Measurements from ENCODE around the gene GSTM5. TPM values are rescaled to one million over a fixed set of nuclear protein-coding genes. Genes with fewer than 3 reads are reported as not detected.
"Not testable (repeated sequence)": the region's sequence is repeated elsewhere in the genome, so short reads cannot be mapped to it uniquely, and the experiment has no call there.

Gene GSTM5
- total RNA-seq, result 10 to 100 TPM in 1 of 2 donors, 1 to 10 TPM in 1; 4.2 to 12.3 TPM

DNA sequence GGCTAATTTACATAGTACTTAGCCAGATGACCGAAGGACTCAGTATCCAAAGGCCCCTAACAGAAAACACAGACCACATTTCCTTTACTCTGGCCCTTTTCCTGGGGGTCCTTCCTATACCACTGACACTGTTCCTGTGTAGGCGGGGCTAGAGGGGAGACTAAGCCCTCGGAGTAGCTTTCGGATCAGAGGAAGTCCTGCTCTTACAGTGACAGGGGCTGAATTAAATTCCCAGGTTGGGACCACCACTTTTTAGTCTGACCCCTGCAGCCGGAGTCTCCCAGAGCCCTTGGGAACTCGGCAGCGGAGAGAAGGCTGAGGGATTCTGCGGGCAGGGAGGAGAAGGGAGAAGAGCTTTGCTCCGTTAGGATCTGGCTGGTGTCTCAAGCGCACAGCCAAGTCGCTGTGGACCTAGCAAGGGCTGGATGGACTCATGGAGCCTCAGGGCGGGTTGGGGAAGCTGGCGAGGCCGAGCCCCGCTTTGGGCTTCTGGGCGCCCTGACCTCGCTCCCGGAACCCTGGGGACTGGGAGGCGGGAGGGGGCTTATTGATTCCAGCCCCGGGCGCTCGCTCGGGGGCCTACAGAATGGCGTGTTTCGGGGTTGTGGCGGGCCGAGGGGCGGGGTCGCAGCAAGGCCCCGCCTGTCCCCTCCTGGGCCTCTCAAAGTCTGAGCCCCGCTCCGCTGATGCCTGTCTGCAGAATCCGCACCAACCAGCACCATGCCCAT lies at the start of gene GSTM5:
TSS of gene GSTM5 (plus strand) at position 659 of the 728 bp plus-strand sequence. CDS start at position 721, 62 bp downstream.
- H3K4me1 ChIP-seq (replicated peaks); H3K36me3 ChIP-seq; DNase-seq (ENCODE audit: low spot score); H3K27ac ChIP-seq; H3K9me3 ChIP-seq; intact Hi-C loops (cut with DNase I); H3K27me3 ChIP-seq (replicated peaks; ENCODE audit: insufficient read depth): not testable (repeated sequence)
- peak within 1 kb of the TSS; percentile 19 to 21 for H3K4me3 ChIP-seq
- 39% methylated on average over 31 of the region's 33 CpGs for WGBS

DNA sequence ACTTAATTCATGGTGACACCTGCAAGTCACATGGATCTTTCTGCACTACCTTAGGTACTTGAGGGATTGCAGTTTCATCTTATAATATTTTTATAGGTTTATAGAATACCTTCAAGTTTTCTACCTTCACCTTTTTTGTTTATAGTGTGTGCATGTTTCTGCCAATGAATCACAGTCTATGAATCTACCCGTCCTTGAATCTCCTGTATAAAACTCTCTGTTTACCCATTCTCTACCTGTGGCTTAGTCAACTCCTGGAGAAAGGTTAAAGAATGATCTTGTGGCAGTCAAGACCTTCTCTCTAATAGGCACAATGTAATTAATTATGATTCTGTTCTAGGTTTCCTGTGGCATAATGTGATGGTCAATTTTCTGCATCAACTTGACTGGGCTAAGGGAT lies 47.4 kb upstream of the GSTM5 start:
- Histone ChIP-seq H3K36me3 (peaks cover 0 to 4% of the 10 kb centered on the region in 2 donors), H3K9me3 (no peaks in the 10 kb centered on the region), H3K27ac (no peak overlapping the region), H3K27me3 (replicated peaks; ENCODE audit: insufficient read depth) (no peaks in the 10 kb centered on the region), H3K4me3 (no peak overlapping the region), H3K4me1 (replicated peaks) (no peaks in the 10 kb centered on the region)
- no peak for DNase-seq (ENCODE audit: low spot score)
- 27% methylated on average over 1 of the region's 1 CpG for WGBS
- TF ChIP-seq POLR2A (IDR thresholded peaks at IDR 0.05) (no peak), POLR2AphosphoS5 (IDR thresholded peaks at IDR 0.05) (no peak)
- TF ChIP-seq, protein P1, sequence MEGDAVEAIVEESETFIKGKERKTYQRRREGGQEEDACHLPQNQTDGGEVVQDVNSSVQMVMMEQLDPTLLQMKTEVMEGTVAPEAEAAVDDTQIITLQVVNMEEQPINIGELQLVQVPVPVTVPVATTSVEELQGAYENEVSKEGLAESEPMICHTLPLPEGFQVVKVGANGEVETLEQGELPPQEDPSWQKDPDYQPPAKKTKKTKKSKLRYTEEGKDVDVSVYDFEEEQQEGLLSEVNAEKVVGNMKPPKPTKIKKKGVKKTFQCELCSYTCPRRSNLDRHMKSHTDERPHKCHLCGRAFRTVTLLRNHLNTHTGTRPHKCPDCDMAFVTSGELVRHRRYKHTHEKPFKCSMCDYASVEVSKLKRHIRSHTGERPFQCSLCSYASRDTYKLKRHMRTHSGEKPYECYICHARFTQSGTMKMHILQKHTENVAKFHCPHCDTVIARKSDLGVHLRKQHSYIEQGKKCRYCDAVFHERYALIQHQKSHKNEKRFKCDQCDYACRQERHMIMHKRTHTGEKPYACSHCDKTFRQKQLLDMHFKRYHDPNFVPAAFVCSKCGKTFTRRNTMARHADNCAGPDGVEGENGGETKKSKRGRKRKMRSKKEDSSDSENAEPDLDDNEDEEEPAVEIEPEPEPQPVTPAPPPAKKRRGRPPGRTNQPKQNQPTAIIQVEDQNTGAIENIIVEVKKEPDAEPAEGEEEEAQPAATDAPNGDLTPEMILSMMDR (IDR thresholded peaks at IDR 0.05), result no peak
- intact Hi-C loops (cut with DNase I), result loop anchor here (5.0 kb wide), 1 partner anchor 108 kb away; no protein-coding TSS in a partner anchor

DNA sequence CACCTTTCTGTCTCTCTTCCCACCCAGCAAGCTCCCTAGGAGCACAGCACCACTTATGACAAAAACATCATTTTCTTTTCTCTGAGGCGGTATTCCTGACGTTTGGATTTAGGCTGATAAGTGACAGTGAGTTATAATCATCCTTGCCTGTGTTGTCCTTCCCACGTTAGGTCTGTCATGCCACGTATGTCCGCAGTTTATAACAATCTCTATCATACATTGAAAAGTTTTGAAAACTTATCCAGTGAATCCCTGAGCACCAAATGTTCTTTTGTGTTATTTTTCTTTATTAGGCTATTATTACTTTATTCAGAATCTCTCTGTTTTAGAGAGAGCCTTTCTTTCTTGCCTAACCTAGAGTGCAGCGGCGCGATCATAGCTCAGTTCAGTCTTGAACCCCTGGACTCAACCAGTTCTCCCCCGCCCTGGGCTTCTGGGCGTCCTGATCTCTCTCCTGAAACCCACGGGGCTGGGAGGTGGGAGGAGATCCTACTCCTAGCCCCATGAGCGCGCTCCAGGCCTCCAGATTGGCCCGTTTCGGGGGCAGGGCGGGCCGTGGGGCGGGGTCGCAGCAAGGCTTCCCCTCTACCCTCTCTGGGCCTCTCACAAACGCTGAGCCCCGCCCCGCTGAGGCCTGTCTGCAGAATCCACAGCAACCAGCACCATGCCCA lies 44.5 kb upstream of the GSTM5 start, which contains the start of gene GSTM2:
TSS of gene GSTM2 (plus strand) at position 606 of the 671 bp plus-strand sequence. CDS start at position 665, 59 bp downstream.
- Histone ChIP-seq H3K4me3 (peak within 1 kb of the TSS; percentile 45 to 47), H3K9me3 (no peaks in the 10 kb centered on the region), H3K27me3 (replicated peaks; ENCODE audit: insufficient read depth) (no peaks in the 10 kb centered on the region), H3K27ac (peak within 1 kb of the TSS; percentile 6 to 43), H3K36me3 (no peaks in the 10 kb centered on the region), H3K4me1 (replicated peaks) (no peaks in the 10 kb centered on the region)
- 7% methylated on average over 22 of the region's 22 CpGs for WGBS
- intact Hi-C loops (cut with DNase I), result loop anchor here (2.0 to 5.0 kb wide), 2 partner anchors 71 to 105 kb away; no protein-coding TSS in a partner anchor
- TF ChIP-seq, protein P1 (IDR thresholded peaks at IDR 0.05), result no peak
- peak; percentile 25 for TF ChIP-seq POLR2A (IDR thresholded peaks at IDR 0.05)
- TF ChIP-seq POLR2AphosphoS5 (IDR thresholded peaks at IDR 0.05), result peak; percentile 72
- peak; percentile 86 for DNase-seq (ENCODE audit: low spot score)

DNA sequence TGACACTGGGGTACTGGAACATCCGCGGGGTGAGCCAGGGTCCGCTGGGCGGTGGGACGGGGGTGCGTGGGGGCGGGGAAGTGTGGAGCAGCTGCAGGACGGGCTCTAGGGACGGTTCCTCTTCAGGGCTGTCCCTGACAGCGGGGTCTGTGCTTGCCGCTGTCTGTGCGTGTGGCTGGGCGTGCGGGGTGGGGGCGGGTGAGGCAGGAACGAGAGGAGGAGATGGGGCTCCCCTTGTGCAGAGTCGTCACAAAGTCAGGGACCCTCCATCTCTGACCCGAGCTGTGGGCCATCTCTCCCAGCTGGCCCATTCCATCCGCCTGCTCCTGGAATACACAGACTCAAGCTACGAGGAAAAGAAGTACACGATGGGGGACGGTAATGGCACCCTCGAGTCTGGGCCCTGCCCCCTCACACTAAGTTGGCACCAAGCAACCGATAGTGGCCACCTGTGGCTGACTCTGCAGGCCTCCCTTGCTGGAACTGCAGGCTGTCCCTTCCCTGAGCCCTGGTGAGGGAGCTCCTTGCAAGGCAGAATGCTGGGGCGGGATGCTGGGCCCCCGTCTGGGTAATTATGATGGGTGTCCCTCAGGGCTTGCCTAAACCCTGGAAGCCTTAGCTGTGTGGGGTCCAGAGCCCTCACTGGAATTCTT lies 43.8 kb upstream of the GSTM5 start:
- no peaks in the 10 kb centered on the region for H3K4me1 ChIP-seq (replicated peaks)
- H3K27me3 ChIP-seq (replicated peaks; ENCODE audit: insufficient read depth), result no peaks in the 10 kb centered on the region
- peak overlapping the region; percentile 45 to 47 for H3K4me3 ChIP-seq
- TF ChIP-seq POLR2A (IDR thresholded peaks at IDR 0.05) (no peak), POLR2AphosphoS5 (IDR thresholded peaks at IDR 0.05) (no peak)
- TF ChIP-seq, protein P1 (IDR thresholded peaks at IDR 0.05), result no peak
- H3K9me3 ChIP-seq, result no peaks in the 10 kb centered on the region
- peak overlapping the region; percentile 6 to 43 for H3K27ac ChIP-seq
- no peaks in the 10 kb centered on the region for H3K36me3 ChIP-seq
- WGBS, result 5% methylated on average over 25 of the region's 26 CpGs
- intact Hi-C loops (cut with DNase I), result loop anchor here (2.0 to 5.0 kb wide), 2 partner anchors 71 to 104 kb away; no protein-coding TSS in a partner anchor
- DNase-seq (ENCODE audit: low spot score), result no peak

Measured in prostate gland (tissue), 2 donors.